HEK293 (cell line): ENCODE data around the gene LAMTOR5.
"Not testable (repeated sequence)": the region's sequence is repeated elsewhere in the genome, so short reads cannot be mapped to it uniquely, and the experiment has no call there.

Source experiments
- CTCF ChIA-PET: fragments of 350-600 bp; formaldehyde crosslinking; extraction: SDS; loops from one replicate; lab custom pipeline; 2021; ENCODE audit warnings: antibody characterized with exemption; lab: Yijun Ruan, JAX
- POLR2A ChIA-PET: fragments of 300-600 bp; formaldehyde crosslinking; extraction: SDS; loops from one replicate; lab custom pipeline; 2020; ENCODE audit warnings: antibody characterized with exemption, inconsistent platforms; lab: Yijun Ruan, JAX
- H3K27ac ChIP-seq: fragments of 200-500 bp; sonication (Bioruptor generic); 2 replicates; pipeline ENCODE4 v1.5.1; 2014; ENCODE audit warnings: low read depth, low read length, control low read depth, inconsistent platforms; ENCODE audit errors: extremely low read depth
- H3K36me3 ChIP-seq, 2 experiments: fragments of 200-500 bp in 1 of 2; sonication (Bioruptor generic) in 1 of 2; 1 replicate in 1 of 2; 2 replicates in 1 of 2; pipeline ENCODE4 v1.5.1; 2014 to 2017; ENCODE audit warnings: inconsistent platforms in 2 of 2, low read length in 2 of 2; ENCODE audit not compliant: control insufficient read depth in 2 of 2, insufficient read depth in 1 of 2
- H3K4me1 ChIP-seq: fragments of 200-500 bp; sonication (Bioruptor generic); 2 replicates; pipeline ENCODE4 v1.5.1; 2014; ENCODE audit warnings: mild to moderate bottlenecking, low read length, inconsistent platforms; ENCODE audit not compliant: control insufficient read depth, insufficient read depth
- H3K4me3 ChIP-seq: 2 replicates; pipeline ENCODE4 v1.5.1; 2011; ENCODE audit warnings: low read depth, mild to moderate bottlenecking, control low read depth, low read length, moderate library complexity
- H3K9me3 ChIP-seq: fragments of 200-500 bp; sonication (Bioruptor generic); 2 replicates; pipeline ENCODE4 v1.5.1; 2014; ENCODE audit warnings: low read depth, low read length, inconsistent platforms; ENCODE audit not compliant: control insufficient read depth, insufficient read depth
- EGR2 ChIP-seq: fragments of 450-650 bp; formaldehyde crosslinking; IDR thresholded peaks from 2 replicates; pipeline ENCODE4 v1.5.1; 2016; ENCODE audit warnings: low read depth, missing biosample characterization, missing genetic modification characterization
- FEZF1 ChIP-seq: fragments of 450-650 bp; formaldehyde crosslinking; IDR thresholded peaks from 2 replicates; pipeline ENCODE4 v1.5.1; 2016; ENCODE audit warnings: missing biosample characterization, missing genetic modification characterization
- GLIS1 ChIP-seq: fragments of 450-650 bp; formaldehyde crosslinking; IDR thresholded peaks from 2 replicates; pipeline ENCODE4 v1.5.1; 2016; ENCODE audit warnings: missing biosample characterization, missing genetic modification characterization
- HIC1 ChIP-seq: fragments of 450-650 bp; formaldehyde crosslinking; IDR thresholded peaks from 2 replicates; pipeline ENCODE4 v1.5.1; 2016; ENCODE audit warnings: missing biosample characterization, missing genetic modification characterization
- HOXC10 ChIP-seq: sonication (generic); formaldehyde crosslinking; IDR thresholded peaks from 2 replicates; pipeline ENCODE4 v1.8.1; 2023; ENCODE audit warnings: mild to moderate bottlenecking, missing genetic modification reagents
- PRDM10 ChIP-seq: fragments of 450-650 bp; formaldehyde crosslinking; IDR thresholded peaks from 2 replicates; pipeline ENCODE4 v1.5.1; 2016; ENCODE audit warnings: missing biosample characterization, missing genetic modification characterization
- TCF7L2 ChIP-seq: IDR thresholded peaks from 2 replicates; pipeline ENCODE4 v1.6.1; 2011; ENCODE audit warnings: low read depth, mild to moderate bottlenecking, inconsistent platforms, low read length, moderate library complexity, borderline replicate concordance
- ZBTB17 ChIP-seq: fragments of 450-650 bp; formaldehyde crosslinking; IDR thresholded peaks from 2 replicates; pipeline ENCODE4 v1.5.1; 2016; ENCODE audit warnings: missing biosample characterization, missing genetic modification characterization
- ZFHX2 ChIP-seq: fragments of 450-650 bp; formaldehyde crosslinking; conservative IDR thresholded peaks from 2 replicates; pipeline ENCODE4 v1.5.1; 2016; ENCODE audit warnings: missing biosample characterization, missing genetic modification characterization
- ZNF10 ChIP-seq: fragments of 450-650 bp; formaldehyde crosslinking; IDR thresholded peaks from 2 replicates; pipeline ENCODE4 v1.5.1; 2017; ENCODE audit warnings: missing biosample characterization, missing genetic modification characterization
- ZNF148 ChIP-seq: fragments of 450-650 bp; formaldehyde crosslinking; IDR thresholded peaks from 2 replicates; pipeline ENCODE4 v1.5.0; 2017; ENCODE audit warnings: missing biosample characterization, missing genetic modification characterization, borderline replicate concordance
- ZNF266 ChIP-seq: fragments of 450-650 bp; formaldehyde crosslinking; IDR thresholded peaks from 2 replicates; pipeline ENCODE4 v1.5.1; 2016; ENCODE audit warnings: missing biosample characterization, missing genetic modification characterization, low read depth
- ZNF311 ChIP-seq: fragments of 450-650 bp; formaldehyde crosslinking; IDR thresholded peaks from 2 replicates; pipeline ENCODE4 v1.5.1; 2017; ENCODE audit warnings: missing biosample characterization, missing genetic modification characterization, borderline replicate concordance
- ZNF335 ChIP-seq: fragments of 450-650 bp; formaldehyde crosslinking; conservative IDR thresholded peaks from 2 replicates; pipeline ENCODE4 v1.5.1; 2016; ENCODE audit warnings: missing biosample characterization, missing genetic modification characterization
- ZNF341 ChIP-seq: fragments of 450-650 bp; formaldehyde crosslinking; IDR thresholded peaks from 2 replicates; pipeline ENCODE4; 2016; ENCODE audit warnings: low read depth, missing biosample characterization, missing genetic modification characterization
- ZSCAN30 ChIP-seq: fragments of 450-650 bp; IDR thresholded peaks from 2 replicates; pipeline ENCODE4 v1.5.1; 2018; ENCODE audit warnings: missing biosample characterization, mild to moderate bottlenecking, missing genetic modification characterization, moderate library complexity
- TF ChIP-seq, protein P1 (sequence below): fragments of 450-650 bp; formaldehyde crosslinking; IDR thresholded peaks from 2 replicates; pipeline ENCODE4 v1.5.1; 2017; ENCODE audit warnings: missing biosample characterization, missing genetic modification characterization
- TF ChIP-seq, protein P2 (sequence below): fragments of 450-650 bp; formaldehyde crosslinking; IDR thresholded peaks from 2 replicates; pipeline ENCODE4 v1.5.1; 2016; ENCODE audit warnings: missing biosample characterization, missing genetic modification characterization

LAMTOR5 gene

GRCh38 chr1:110438893-110439292 is 31.4 kb upstream of the LAMTOR5 start:
- CTCF ChIA-PET = interaction anchor here (0.6 to 2.3 kb wide), 5 partner anchors 21 to 231 kb away, joined by 3 to 9 read pairs (median 5); no protein-coding TSS in a partner anchor
- TF ChIP-seq PRDM10 (tag by site-specific recombination) = peak; percentile 46; the same call in 1 of the 2 replicates
- no peak for TF ChIP-seq HOXC10
- no peak overlapping the region for H3K27ac ChIP-seq

DNA sequence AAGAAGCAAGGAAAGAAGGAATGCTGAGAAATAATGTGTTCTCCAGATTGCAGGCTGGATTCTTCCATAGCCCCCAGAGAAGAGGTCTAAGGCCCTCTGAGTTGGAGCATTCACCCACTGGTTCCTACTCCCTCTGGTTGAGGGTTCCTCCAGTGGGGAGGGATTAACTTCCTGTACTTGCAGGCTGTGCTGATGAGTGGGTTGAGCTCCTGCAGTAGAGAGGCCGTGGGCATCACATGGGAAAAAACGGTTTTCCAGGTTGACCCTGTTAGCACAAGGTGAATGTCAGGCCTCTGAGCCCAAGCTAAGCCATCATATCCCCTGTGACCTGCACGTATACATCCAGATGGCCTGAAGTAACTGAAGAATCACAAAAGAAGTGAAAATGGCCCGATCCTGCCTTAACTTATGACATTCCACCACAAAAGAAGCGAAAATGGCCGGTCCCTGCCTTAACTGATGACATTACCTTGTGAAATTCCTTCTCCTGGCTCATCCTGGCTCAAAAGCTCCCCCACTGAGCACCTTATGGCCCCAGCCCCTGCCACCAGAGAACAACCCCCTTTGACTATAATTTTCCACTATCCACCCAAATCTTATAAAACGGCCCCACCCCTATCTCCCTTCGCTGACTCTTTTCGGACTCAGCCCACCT is 30.3 kb upstream of the LAMTOR5 start:
- H3K36me3 ChIP-seq, POLR2A ChIA-PET: not testable (repeated sequence)
- CTCF ChIA-PET = interaction anchor here (0.6 to 2.2 kb wide), 2 partner anchors 25 to 232 kb away, joined by 3 to 9 read pairs; no protein-coding TSS in a partner anchor

More at GRCh38 chr1:110438893-110439292, 31.4 kb upstream of the LAMTOR5 start:
- Histone ChIP-seq H3K9me3 (no peaks in the 10 kb centered on the region), H3K36me3 (no peaks in the 10 kb centered on the region), H3K4me1 (no peaks in the 10 kb centered on the region), H3K4me3 (no peak overlapping the region)
- POLR2A ChIA-PET = interaction anchor here (0.5 kb wide), 1 partner anchor 19 kb away, joined by 3 read pairs; no protein-coding TSS in a partner anchor

GRCh38 chr1:110436635-110437034 is 29.1 kb upstream of the LAMTOR5 start:
- Histone ChIP-seq H3K4me3 (no peak overlapping the region), H3K27ac (no peak overlapping the region), H3K4me1 (no peaks in the 10 kb centered on the region), H3K9me3 (no peaks in the 10 kb centered on the region), H3K36me3 (no peaks in the 10 kb centered on the region)
- CTCF ChIA-PET = interaction anchor here (0.7 to 3.1 kb wide), 3 partner anchors 24 to 228 kb away, joined by 3 to 10 read pairs (median 7); no protein-coding TSS in a partner anchor
- POLR2A ChIA-PET = interaction anchor here (1.1 kb wide), 1 partner anchor 97 kb away, joined by 5 read pairs; the partner anchor contains the start of gene RBM15
- TF ChIP-seq, protein P1, sequence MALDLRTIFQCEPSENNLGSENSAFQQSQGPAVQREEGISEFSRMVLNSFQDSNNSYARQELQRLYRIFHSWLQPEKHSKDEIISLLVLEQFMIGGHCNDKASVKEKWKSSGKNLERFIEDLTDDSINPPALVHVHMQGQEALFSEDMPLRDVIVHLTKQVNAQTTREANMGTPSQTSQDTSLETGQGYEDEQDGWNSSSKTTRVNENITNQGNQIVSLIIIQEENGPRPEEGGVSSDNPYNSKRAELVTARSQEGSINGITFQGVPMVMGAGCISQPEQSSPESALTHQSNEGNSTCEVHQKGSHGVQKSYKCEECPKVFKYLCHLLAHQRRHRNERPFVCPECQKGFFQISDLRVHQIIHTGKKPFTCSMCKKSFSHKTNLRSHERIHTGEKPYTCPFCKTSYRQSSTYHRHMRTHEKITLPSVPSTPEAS (tag by site-specific recombination) = no peak
- TF ChIP-seq ZNF311 = no peak
- TF ChIP-seq FEZF1 (tag by site-specific recombination) = peak; percentile 45; the same call in 1 of the 2 replicates
- TF ChIP-seq ZBTB17 (tag by site-specific recombination) = peak; percentile 24; the same call in 1 of the 2 replicates
- no peak for TF ChIP-seq ZNF10 (tag by site-specific recombination)
- TF ChIP-seq HIC1 = no peak
- peak; percentile 25; the same call in 1 of the 2 replicates for TF ChIP-seq GLIS1 (tag by site-specific recombination)
- TF ChIP-seq ZNF148 (tag by site-specific recombination) = no peak
- peak; percentile 42; the same call in 1 of the 2 replicates for TF ChIP-seq TCF7L2
- no peak for TF ChIP-seq ZNF266 (tag by site-specific recombination)
- TF ChIP-seq ZNF335 (tag by site-specific recombination) = no peak
- TF ChIP-seq, protein P2, sequence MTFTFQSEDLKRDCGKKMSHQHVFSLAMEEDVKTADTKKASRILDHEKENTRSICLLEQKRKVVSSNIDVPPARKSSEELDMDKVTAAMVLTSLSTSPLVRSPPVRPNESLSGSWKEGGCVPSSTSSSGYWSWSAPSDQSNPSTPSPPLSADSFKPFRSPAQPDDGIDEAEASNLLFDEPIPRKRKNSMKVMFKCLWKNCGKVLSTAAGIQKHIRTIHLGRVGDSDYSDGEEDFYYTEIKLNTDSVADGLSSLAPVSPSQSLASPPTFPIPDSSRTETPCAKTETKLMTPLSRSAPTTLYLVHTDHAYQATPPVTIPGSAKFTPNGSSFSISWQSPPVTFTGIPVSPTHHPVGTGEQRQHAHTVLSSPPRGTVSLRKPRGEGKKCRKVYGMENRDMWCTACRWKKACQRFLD (tag by site-specific recombination) = no peak
- TF ChIP-seq ZSCAN30 (tag by site-specific recombination) = peak; percentile 56; the same call in 1 of the 2 replicates
- TF ChIP-seq ZFHX2 (tag by site-specific recombination) = peak; percentile 80

More for the DNA sequence above, 30.3 kb upstream of the LAMTOR5 start:
- 0 out of 2 replicates have a peak, but pooled peaks have one; percentile 20 for TF ChIP-seq EGR2 (tag by site-specific recombination)
- TF ChIP-seq ZNF341 (tag by site-specific recombination) = 0 out of 2 replicates have a peak, but pooled peaks have one; percentile 31
- TF ChIP-seq ZFHX2 (tag by site-specific recombination) = peak; percentile 39
- H3K9me3 ChIP-seq, H3K4me3 ChIP-seq, H3K4me1 ChIP-seq, H3K27ac ChIP-seq: not testable (repeated sequence)
